Measurements from ENCODE around the gene SOX2. TPM values are rescaled to one million over a fixed set of nuclear protein-coding genes. Genes with fewer than 3 reads are reported as not detected.

Gene SOX2
- polyA plus RNA-seq, 1 donor from 2014 or later = 7.5 TPM

- Histone ChIP-seq H3K9me2 (ENCODE audit: insufficient read depth, low read length) (no peaks in the 10 kb centered on the region), H3K9ac (ENCODE audit: low read length) (no peak overlapping the region), H3K27me3 (ENCODE audit: insufficient read depth, low read depth, low read length) (peaks cover 63% of the 10 kb centered on the region), H3K9me3 (ENCODE audit: low read length) (no peaks in the 10 kb centered on the region), H3F3A (ENCODE audit: insufficient read depth, low read length, poor library complexity, severe bottlenecking) (peaks cover 6% of the 10 kb centered on the region), H3K79me2 (replicated peaks; ENCODE audit: insufficient read depth, low read length) (peaks cover 53% of the 10 kb centered on the region), H2AFZ (ENCODE audit: low read depth, low read length) (no peak overlapping the region), H3K4me2 (ENCODE audit: low read length) (no peak overlapping the region), H4K20me1 (ENCODE audit: insufficient read depth) (no peaks in the 10 kb centered on the region), H3K27ac (ENCODE audit: low read length) (no peak overlapping the region), H3K4me3 (ENCODE audit: low read length) (peak overlapping the region; percentile 64), H3K36me3 (ENCODE audit: insufficient read depth, low read length) (no peaks in the 10 kb centered on the region)
- TF ChIP-seq EZH2 (IDR thresholded peaks at IDR 0.05; ENCODE audit: borderline replicate concordance, insufficient read depth, low read length, poor library complexity, severe bottlenecking) = no peak
- no peak for TF ChIP-seq REST (IDR thresholded peaks at IDR 0.05; ENCODE audit: borderline replicate concordance)
- TF ChIP-seq, protein P1, sequence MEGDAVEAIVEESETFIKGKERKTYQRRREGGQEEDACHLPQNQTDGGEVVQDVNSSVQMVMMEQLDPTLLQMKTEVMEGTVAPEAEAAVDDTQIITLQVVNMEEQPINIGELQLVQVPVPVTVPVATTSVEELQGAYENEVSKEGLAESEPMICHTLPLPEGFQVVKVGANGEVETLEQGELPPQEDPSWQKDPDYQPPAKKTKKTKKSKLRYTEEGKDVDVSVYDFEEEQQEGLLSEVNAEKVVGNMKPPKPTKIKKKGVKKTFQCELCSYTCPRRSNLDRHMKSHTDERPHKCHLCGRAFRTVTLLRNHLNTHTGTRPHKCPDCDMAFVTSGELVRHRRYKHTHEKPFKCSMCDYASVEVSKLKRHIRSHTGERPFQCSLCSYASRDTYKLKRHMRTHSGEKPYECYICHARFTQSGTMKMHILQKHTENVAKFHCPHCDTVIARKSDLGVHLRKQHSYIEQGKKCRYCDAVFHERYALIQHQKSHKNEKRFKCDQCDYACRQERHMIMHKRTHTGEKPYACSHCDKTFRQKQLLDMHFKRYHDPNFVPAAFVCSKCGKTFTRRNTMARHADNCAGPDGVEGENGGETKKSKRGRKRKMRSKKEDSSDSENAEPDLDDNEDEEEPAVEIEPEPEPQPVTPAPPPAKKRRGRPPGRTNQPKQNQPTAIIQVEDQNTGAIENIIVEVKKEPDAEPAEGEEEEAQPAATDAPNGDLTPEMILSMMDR (IDR thresholded peaks at IDR 0.05; ENCODE audit: poor library complexity, severe bottlenecking) = no peak
Measured at GRCh38 chr3:181712226-181712552, 464 bp downstream of the SOX2 start.

DNA sequence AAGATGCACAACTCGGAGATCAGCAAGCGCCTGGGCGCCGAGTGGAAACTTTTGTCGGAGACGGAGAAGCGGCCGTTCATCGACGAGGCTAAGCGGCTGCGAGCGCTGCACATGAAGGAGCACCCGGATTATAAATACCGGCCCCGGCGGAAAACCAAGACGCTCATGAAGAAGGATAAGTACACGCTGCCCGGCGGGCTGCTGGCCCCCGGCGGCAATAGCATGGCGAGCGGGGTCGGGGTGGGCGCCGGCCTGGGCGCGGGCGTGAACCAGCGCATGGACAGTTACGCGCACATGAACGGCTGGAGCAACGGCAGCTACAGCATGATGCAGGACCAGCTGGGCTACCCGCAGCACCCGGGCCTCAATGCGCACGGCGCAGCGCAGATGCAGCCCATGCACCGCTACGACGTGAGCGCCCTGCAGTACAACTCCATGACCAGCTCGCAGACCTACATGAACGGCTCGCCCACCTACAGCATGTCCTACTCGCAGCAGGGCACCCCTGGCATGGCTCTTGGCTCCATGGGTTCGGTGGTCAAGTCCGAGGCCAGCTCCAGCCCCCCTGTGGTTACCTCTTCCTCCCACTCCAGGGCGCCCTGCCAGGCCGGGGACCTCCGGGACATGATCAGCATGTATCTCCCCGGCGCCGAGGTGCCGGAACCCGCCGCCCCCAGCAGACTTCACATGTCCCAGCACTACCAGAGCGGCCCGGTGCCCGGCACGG lies 991 bp downstream of the SOX2 start:
- Histone ChIP-seq H2AFZ (ENCODE audit: low read depth, low read length) (no peak overlapping the region), H3F3A (ENCODE audit: insufficient read depth, low read length, poor library complexity, severe bottlenecking) (peaks cover 6% of the 10 kb centered on the region), H3K9me2 (ENCODE audit: insufficient read depth, low read length) (no peaks in the 10 kb centered on the region), H3K4me2 (ENCODE audit: low read length) (no peak overlapping the region), H4K20me1 (ENCODE audit: insufficient read depth) (no peaks in the 10 kb centered on the region), H3K27ac (ENCODE audit: low read length) (no peak overlapping the region), H3K9ac (ENCODE audit: low read length) (peak overlapping the region; percentile 9), H3K27me3 (ENCODE audit: insufficient read depth, low read depth, low read length) (peaks cover 63% of the 10 kb centered on the region), H3K79me2 (replicated peaks; ENCODE audit: insufficient read depth, low read length) (peaks cover 57% of the 10 kb centered on the region), H3K4me3 (ENCODE audit: low read length) (peak overlapping the region; percentile 64), H3K9me3 (ENCODE audit: low read length) (no peaks in the 10 kb centered on the region), H3K36me3 (ENCODE audit: insufficient read depth, low read length) (no peaks in the 10 kb centered on the region)
- no peak for TF ChIP-seq EP300 (conservative IDR thresholded peaks at IDR 0.05; ENCODE audit: poor library complexity, severe bottlenecking)
- peak; percentile 39 for TF ChIP-seq POLR2AphosphoS5 (IDR thresholded peaks at IDR 0.05)
- no peak for TF ChIP-seq RAD21 (conservative IDR thresholded peaks at IDR 0.05)
- TF ChIP-seq EZH2 (IDR thresholded peaks at IDR 0.05; ENCODE audit: borderline replicate concordance, insufficient read depth, low read length, poor library complexity, severe bottlenecking) = peak; percentile 96
- TF ChIP-seq REST (IDR thresholded peaks at IDR 0.05; ENCODE audit: borderline replicate concordance) = no peak
- peak; percentile 12 for TF ChIP-seq MXI1 (conservative IDR thresholded peaks at IDR 0.05; ENCODE audit: poor library complexity, severe bottlenecking)
- TF ChIP-seq SMC3 (conservative IDR thresholded peaks at IDR 0.05; ENCODE audit: poor library complexity) = peak; percentile 11
- TF ChIP-seq TAF1 (IDR thresholded peaks at IDR 0.05; ENCODE audit: low read depth) = no peak
- TF ChIP-seq, protein P1 (IDR thresholded peaks at IDR 0.05; ENCODE audit: poor library complexity, severe bottlenecking) = peak; percentile 7
